ENCODE results near the gene WSCD1.

DNA sequence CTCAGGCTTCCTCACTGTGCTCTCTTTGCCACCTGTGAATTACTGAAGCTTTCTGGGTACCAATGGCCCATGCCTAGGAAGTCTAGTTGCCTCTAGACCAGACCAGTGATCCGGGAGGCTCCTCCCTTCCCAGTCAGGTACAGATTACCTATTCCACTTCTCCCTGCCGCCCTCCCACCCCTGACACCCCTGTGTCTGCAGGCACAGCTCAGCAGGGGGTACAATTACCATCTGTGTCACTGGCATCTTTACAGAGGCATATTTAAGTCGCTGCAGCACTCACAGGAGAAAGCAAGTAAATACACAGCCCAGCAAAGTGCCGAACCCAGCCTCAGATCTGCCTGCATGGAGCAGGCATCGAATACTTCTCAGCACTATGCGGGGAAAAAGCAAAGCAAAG, 5.3 kb upstream of the WSCD1 start:
- TF ChIP-seq, protein P1, sequence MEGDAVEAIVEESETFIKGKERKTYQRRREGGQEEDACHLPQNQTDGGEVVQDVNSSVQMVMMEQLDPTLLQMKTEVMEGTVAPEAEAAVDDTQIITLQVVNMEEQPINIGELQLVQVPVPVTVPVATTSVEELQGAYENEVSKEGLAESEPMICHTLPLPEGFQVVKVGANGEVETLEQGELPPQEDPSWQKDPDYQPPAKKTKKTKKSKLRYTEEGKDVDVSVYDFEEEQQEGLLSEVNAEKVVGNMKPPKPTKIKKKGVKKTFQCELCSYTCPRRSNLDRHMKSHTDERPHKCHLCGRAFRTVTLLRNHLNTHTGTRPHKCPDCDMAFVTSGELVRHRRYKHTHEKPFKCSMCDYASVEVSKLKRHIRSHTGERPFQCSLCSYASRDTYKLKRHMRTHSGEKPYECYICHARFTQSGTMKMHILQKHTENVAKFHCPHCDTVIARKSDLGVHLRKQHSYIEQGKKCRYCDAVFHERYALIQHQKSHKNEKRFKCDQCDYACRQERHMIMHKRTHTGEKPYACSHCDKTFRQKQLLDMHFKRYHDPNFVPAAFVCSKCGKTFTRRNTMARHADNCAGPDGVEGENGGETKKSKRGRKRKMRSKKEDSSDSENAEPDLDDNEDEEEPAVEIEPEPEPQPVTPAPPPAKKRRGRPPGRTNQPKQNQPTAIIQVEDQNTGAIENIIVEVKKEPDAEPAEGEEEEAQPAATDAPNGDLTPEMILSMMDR (IDR thresholded peaks at IDR 0.05): no peak
- TF ChIP-seq POLR2A (IDR thresholded peaks at IDR 0.05; ENCODE audit: low read depth) (no peak), POLR2AphosphoS5 (IDR thresholded peaks at IDR 0.05) (no peak)
